PFSK-1 (cell line): Measurements from ENCODE around the gene ELP5.

ENCODE experiments used
- FOXP2 ChIP-seq: optimal IDR thresholded peaks from 2 replicates; pipeline ENCODE3; 2011; ENCODE audit warnings: borderline replicate concordance, control low read depth, inconsistent platforms; ENCODE audit not compliant: insufficient read depth; ENCODE audit errors: extremely low read length, extremely low read depth
- POLR2AphosphoS5 ChIP-seq: IDR thresholded peaks from 2 replicates; pipeline ENCODE4 v1.6.1; 2012; ENCODE audit warnings: low read depth, mild to moderate bottlenecking, control low read depth, low read length, moderate library complexity
- REST ChIP-seq, 2 experiments: IDR thresholded peaks; 2 replicates each; pipeline versions ENCODE4 v1.6.1 to v1.8.0; 2011 to 2012; ENCODE audit warnings: low read depth in 2 of 2, low read length in 2 of 2, control low read depth in 1 of 2, inconsistent platforms in 1 of 2, mild to moderate bottlenecking in 1 of 2, moderate library complexity in 1 of 2; ENCODE audit not compliant: insufficient read depth in 1 of 2
- SIN3A ChIP-seq: IDR thresholded peaks from 2 replicates; pipeline ENCODE4 v1.6.1; 2012; ENCODE audit warnings: mild to moderate bottlenecking, low read length, moderate library complexity, borderline replicate concordance; ENCODE audit not compliant: insufficient read depth
- TAF1 ChIP-seq: IDR thresholded peaks from 2 replicates; pipeline ENCODE4 v1.6.1; 2012; ENCODE audit warnings: low read length, control low read depth, borderline replicate concordance; ENCODE audit not compliant: insufficient read depth

The ELP5 gene

GRCh38 chr17:7234083-7234951 is 17.7 kb upstream of the ELP5 start, which contains the start of gene DVL2:
DVL2 (minus strand) TSS chr17:7234517; CDS start chr17:7234262, 255 bp downstream.
- TF ChIP-seq SIN3A (peak; percentile 96; the same call in 1 of the 2 replicates), TAF1 (peak; percentile 85; the same call in 1 of the 2 replicates), REST (IDR thresholded peaks at IDR 0.05; ENCODE audit: insufficient read depth in 1 of 2, low read depth in 2 of 2, low read length in 2 of 2) (peak; percentile 14 to 50; a peak in 1 of 4 replicates), FOXP2 (peak; percentile 83), POLR2AphosphoS5 (peak; percentile 98)

GRCh38 chr17:7235693-7236665 is 16.0 kb upstream of the ELP5 start:
- TF ChIP-seq FOXP2 = no peak
- no peak for TF ChIP-seq REST (IDR thresholded peaks at IDR 0.05; ENCODE audit: insufficient read depth in 1 of 2, low read depth in 2 of 2, low read length in 2 of 2)
- no peak for TF ChIP-seq TAF1
- TF ChIP-seq SIN3A = no peak
- TF ChIP-seq POLR2AphosphoS5 = no peak

GRCh38 chr17:7236808-7237207 is 15.2 kb upstream of the ELP5 start:
- TF ChIP-seq REST (IDR thresholded peaks at IDR 0.05; ENCODE audit: insufficient read depth in 1 of 2, low read depth in 2 of 2, low read length in 2 of 2) (no peak), TAF1 (no peak), SIN3A (no peak), POLR2AphosphoS5 (no peak), FOXP2 (no peak)

- no peak for TF ChIP-seq REST (IDR thresholded peaks at IDR 0.05; ENCODE audit: insufficient read depth in 1 of 2, low read depth in 2 of 2, low read length in 2 of 2)
Observed at GRCh38 chr17:7237266-7237760, 14.7 kb upstream of the ELP5 start.
